SKM-1 treated with dmso at 0.1 percent for 144 hours (cell line): ENCODE data around the gene BBIP1.

Source experiments
- DNase-seq: peaks from one replicate; lab custom pipeline; 2025; ENCODE audit not compliant: unreplicated experiment; lab: John Stamatoyannopoulos, UW

Gene BBIP1

DNA sequence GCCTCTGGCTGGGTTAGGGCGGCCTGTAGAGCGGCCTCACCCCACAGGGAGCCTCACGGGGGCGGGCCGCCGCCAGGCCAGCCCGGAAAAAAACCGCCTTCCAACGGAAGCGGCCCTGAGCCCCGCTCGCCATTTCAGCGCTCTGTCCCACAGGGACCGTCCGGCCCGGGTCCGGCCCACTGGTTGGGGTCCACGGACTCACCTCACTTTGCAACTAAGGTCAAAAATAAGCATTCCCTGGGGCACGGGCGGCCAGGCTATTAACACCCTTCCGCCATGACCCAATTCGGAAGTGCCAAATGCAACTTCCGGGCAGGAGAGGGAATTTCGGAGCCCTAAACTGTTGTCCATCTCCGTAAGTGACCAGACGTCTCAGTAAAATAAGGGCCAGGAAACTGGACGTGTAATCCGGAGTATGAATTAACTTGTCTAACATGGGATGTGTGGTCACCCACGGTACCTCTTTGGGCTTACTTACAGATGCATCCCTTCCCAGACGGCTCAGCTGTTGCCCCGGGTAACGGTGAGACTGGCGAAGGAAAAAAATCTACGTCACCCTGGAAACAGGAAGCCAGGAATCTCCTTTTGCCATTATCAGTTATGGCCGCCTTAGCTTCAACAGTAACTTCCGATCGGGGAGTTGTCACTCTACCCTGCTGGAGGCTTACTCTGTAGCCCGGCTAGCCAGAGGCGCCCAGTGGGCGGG lies at the start of gene BBIP1:
Gene BBIP1, minus strand, starts transcription at position 538 of the 706 bp plus-strand sequence. CDS start 1,023 bp downstream, outside the sequence.
- DNase-seq = peak; percentile 100

GRCh38 chr10:110967645-110968044 lies 48.7 kb upstream of the BBIP1 start:
- no peak for DNase-seq

GRCh38 chr10:110967009-110967630 lies 48.1 kb upstream of the BBIP1 start:
- no peak for DNase-seq

DNA sequence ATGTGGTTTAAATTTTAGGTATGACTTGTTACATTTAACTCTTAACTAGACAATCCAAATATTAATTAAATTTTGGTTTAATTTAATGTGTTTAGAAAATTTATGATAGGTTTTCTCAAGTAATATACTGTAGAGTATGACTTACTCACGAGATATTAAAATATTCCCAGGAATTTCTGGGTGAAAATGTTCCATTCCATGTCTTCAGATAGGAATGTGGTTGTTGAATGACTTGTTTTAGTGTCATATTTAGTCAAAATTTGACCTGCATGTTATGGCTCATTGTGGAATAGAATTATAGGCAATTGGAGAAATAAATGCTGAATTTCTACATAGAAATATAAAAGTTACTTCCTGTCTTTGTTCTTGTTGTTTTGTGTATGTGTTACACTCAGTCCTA lies 47.2 kb upstream of the BBIP1 start:
- no peak for DNase-seq

DNA sequence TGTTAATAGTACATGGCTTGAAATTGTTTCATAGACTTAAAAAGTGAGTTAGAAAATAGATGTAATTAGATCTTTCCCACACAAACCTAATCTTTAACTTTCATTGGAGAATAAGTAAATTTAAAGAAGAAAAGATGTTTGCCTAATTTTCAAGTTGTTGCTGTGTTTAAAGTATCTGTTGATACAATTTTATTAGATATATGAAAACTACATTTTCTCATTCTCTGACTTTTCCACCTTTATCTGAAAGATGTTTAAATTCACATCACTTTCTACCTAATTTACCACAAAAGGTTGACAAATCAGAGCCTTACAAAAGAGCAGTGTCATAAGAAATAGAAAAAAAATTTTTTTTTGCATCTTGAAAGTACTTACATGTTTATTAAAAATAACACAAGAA lies 46.2 kb upstream of the BBIP1 start:
- no peak for DNase-seq

DNA sequence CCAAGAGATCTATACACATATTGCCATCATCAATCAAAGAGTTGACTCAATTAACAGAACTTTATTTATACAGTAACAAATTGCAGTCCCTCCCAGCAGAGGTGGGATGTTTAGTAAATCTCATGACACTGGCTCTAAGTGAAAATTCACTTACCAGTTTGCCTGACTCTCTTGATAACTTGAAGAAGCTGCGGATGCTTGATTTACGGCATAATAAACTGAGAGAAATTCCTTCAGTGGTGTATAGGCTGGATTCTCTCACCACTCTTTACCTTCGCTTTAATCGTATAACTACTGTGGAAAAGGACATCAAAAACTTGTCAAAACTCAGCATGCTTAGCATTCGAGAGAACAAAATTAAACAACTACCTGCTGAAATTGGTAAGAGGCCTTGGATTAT lies 45.7 kb upstream of the BBIP1 start:
- DNase-seq = no peak

- no peak for DNase-seq
These were observed 44.2 kb upstream of the BBIP1 start for GRCh38 chr10:110963162-110963561.

DNA sequence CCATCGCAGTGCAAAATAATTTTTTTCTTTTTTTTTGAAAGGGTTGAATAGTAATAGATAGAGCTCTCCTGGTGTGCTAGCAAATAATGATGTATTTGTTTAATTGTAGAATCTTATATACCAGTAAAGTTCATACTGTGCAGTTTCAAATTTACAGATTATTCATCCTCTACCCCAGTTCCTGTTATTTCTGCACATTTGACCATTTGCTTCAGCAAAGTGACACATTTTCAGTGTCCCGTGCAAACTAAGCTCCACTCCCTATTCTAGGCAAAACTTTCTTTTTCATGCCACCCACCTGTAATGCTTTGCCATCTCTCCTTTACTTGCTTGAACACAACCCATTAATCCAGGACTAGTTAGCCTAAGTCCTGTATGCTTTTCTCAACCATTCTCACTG lies 43.5 kb upstream of the BBIP1 start:
- no peak for DNase-seq

GRCh38 chr10:110960333-110960712 lies 41.3 kb upstream of the BBIP1 start:
- DNase-seq = no peak

DNA sequence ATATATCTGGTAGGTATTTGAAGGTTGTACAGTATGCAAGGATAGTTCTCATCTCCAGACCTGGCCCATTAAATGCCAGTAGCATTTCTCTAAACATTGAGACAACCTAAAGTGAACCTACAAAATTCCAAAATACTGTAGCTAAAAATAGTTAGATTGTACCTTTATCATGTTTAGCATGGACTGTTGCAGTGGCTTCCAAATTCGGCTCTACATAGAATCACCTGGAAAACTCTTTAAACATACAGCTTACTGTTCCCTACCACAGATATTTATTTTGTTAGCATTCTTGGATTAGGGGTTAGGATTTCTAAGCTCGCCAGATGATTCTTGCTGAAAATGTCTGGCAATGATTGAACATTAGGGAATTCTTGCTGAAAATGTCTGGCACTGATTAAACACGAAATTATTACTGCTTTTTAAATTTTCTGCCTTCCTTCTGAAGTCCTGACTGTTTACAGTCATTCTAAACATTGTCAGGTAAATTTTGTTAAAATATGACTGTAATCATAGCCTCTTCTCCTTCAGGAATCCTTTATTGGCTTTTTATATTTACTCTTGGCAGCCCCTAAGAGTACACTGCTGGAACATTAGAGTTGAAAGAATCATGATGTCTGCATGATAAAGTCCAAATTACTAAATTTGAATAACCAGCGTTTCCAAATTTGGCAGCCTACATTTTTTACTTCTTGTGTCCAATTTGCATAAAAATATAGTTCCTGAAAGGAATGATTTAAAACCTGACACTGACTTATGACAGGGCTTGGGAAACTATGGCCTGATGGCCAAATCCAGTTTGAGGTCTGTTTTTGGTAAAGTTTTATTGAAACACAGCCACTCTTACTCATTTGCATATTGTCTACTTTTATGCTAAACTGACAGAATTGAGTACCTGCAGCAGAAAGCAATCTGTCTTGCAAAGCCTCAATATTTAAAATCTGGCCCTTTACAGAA lies 40.7 kb upstream of the BBIP1 start:
- no peak for DNase-seq

DNA sequence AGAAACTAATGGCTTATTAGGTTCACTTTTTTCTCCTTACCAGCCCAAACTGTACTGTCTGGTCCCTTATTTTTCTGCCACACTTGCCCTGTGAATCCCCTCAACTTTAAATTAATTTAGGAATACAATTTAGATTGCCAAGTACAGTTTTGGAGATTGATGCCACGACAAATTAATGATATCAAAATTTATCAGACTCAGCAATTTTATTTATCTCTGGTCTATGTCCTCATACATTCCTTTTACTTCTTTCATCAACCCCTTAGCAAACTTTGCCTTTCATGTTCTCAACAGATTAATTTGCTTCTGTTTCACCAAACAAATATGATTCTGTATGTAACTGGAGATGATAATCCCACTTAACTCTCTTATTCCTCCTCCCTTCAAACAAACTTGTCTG lies 38.6 kb upstream of the BBIP1 start:
- DNase-seq = no peak

GRCh38 chr10:110951381-110951780 lies 32.4 kb upstream of the BBIP1 start:
- DNase-seq = no peak

GRCh38 chr10:110947061-110947595 lies 28.1 kb upstream of the BBIP1 start:
- DNase-seq = no peak

GRCh38 chr10:110946496-110946895 lies 27.5 kb upstream of the BBIP1 start:
- no peak for DNase-seq

DNA sequence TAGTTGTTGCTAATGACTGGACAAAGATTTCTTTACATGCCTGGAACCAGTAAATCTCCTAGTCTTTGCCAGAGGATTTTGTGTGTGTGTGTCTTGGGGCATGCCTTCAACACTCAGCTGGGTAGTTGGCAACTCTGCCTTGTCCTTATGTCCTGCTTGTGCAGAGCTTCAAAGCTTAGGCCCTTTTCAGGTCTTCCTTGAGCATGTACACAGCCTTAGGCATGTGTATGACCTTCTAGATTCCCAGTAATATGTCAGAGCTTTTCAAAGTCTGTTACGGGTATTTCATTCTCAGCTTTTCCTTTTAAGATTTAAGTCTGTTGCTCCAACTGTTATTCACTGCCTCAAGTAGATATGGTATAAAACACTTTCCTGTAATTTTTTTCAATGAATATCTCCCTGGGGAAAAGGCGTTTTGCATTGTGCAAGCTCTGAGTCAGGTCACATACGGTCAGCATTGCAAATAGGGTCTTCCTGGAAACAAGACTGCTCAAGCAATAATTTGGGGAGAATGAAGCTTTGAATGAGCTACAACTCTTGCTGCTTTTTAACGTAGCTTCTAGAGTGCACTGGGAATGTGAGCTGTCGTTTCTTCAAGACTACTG lies 25.9 kb upstream of the BBIP1 start:
- DNase-seq = no peak

GRCh38 chr10:110939419-110939818 lies 20.4 kb upstream of the BBIP1 start:
- DNase-seq = no peak

GRCh38 chr10:110936757-110937156 lies 17.8 kb upstream of the BBIP1 start:
- no peak for DNase-seq

DNA sequence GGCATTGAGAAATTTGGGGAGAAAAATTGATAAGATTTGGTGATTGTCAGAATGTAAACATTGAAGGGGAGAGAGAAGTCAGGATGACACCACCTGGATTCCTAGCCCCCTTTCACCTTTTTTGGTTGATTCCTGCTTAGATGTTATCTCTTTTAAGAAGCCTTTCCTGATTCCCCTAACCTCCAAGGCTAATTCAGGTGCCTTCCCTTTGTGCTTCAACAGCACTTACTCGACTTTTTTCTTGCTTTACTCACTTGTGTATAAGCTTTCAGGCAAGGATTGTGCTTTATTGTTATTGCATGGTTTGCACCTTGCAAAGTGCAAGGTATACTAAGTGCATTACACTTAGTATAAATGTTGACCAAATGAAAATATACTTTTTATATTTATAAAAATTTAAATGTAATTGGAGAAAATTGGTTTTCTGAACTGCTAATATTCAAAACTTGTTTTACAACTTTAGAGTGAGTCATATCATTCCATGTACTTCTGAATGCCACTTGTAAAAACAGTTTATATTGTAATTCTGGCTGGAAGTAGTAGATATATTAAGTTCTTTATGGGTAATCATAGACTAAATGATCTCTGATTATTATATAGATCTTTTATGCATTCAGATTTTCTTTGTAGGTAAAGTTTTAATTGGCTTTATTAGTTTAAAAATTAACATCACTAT lies 13.7 kb upstream of the BBIP1 start:
- no peak for DNase-seq

DNA sequence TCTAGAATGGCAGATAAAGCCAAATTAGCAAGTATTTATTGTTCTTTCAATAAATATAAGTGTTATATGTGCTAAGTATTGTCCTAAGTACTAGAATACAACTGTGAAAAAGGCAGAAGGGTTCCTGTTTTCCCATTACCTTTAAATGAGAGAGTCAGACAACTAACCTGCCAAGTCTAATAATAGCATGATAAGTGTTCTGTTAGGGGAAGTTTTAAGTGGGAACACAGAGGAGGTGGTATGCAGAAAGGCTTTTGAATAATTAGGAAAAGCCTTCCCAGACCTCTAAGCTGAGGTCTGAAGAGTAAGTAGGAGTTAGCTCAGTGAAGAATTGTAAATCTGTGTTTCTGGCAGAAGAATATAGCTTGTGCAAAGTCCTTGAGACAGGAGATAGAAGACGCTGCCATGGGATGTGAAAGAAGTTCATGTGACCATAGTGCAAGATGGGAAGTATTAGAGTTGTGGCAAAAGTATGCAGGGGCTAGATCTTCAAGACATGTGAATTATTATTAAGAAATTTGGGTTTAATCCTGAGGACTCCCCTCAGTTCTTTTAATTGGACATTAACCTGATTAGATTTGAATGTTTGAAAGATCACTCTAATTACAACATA lies 12.9 kb upstream of the BBIP1 start:
- no peak for DNase-seq

DNA sequence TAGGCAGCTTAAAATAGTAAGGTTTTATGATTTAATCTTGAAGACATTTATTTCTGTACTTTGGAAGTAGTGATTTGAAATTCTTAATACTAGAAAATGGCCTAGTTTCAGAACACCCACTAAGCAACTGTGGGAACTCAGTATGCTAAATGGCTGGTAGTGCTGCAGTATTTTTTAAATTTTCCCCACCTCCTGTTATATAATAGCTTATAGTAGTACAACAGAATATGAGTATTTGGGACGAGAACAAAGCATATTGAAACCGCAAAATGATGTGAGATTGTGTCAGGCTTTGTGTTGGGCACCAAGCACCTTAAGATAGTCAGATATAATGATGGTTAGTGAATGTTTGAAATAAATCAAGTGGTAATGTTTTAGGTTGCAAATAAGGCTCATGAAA lies 8.5 kb upstream of the BBIP1 start:
- no peak for DNase-seq
